ENCODE results near the gene MOSMO.

DNA sequence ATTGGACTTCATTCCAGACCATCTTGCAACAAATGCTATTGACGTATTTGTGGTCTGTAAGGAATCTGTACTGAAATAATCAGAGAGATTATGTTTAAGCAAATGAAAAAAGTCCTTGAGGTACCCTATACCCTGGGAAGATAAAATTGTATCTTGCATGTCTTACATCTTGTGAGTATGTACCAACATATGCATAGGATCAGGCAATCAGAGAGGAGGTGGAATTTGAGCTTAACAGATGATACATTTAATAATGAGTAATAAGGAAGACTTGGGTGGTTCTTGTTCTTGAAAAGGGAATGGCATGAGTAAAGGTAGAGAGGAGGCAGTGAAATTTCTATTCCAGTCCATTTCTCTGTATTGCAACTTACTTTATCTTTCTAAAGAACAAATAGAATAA, 10.6 kb downstream of the MOSMO start:
- TF ChIP-seq, protein P1, sequence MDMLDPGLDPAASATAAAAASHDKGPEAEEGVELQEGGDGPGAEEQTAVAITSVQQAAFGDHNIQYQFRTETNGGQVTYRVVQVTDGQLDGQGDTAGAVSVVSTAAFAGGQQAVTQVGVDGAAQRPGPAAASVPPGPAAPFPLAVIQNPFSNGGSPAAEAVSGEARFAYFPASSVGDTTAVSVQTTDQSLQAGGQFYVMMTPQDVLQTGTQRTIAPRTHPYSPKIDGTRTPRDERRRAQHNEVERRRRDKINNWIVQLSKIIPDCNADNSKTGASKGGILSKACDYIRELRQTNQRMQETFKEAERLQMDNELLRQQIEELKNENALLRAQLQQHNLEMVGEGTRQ (IDR thresholded peaks at IDR 0.05; ENCODE audit: low read depth, low read length), result no peak
- TF ChIP-seq, protein P2, sequence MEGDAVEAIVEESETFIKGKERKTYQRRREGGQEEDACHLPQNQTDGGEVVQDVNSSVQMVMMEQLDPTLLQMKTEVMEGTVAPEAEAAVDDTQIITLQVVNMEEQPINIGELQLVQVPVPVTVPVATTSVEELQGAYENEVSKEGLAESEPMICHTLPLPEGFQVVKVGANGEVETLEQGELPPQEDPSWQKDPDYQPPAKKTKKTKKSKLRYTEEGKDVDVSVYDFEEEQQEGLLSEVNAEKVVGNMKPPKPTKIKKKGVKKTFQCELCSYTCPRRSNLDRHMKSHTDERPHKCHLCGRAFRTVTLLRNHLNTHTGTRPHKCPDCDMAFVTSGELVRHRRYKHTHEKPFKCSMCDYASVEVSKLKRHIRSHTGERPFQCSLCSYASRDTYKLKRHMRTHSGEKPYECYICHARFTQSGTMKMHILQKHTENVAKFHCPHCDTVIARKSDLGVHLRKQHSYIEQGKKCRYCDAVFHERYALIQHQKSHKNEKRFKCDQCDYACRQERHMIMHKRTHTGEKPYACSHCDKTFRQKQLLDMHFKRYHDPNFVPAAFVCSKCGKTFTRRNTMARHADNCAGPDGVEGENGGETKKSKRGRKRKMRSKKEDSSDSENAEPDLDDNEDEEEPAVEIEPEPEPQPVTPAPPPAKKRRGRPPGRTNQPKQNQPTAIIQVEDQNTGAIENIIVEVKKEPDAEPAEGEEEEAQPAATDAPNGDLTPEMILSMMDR (conservative IDR thresholded peaks at IDR 0.05; ENCODE audit: low read depth, low read length), result no peak
- no peak for TF ChIP-seq MAFK (IDR thresholded peaks at IDR 0.05; ENCODE audit: low read depth, low read length)
- peak; percentile 22; the same call in 1 of the 2 replicates for TF ChIP-seq CEBPB (IDR thresholded peaks at IDR 0.05; ENCODE audit: low read depth, low read length)
- no peak for TF ChIP-seq MXI1 (IDR thresholded peaks at IDR 0.05; ENCODE audit: borderline replicate concordance, low read depth, low read length)
- no peak for TF ChIP-seq CHD1 (IDR thresholded peaks at IDR 0.05; ENCODE audit: low read depth, low read length)
- no peak for TF ChIP-seq RAD21 (IDR thresholded peaks at IDR 0.05; ENCODE audit: low read length)
- TF ChIP-seq NFE2L2 (IDR thresholded peaks at IDR 0.05; ENCODE audit: low read depth, low read length), result no peak
- TF ChIP-seq POLR2A (IDR thresholded peaks at IDR 0.05; ENCODE audit: low read depth, low read length), result no peak
- TF ChIP-seq RFX5 (IDR thresholded peaks at IDR 0.05; ENCODE audit: low read depth, low read length), result no peak
- no peak for TF ChIP-seq SMC3 (IDR thresholded peaks at IDR 0.05; ENCODE audit: low read depth, low read length)
- TF ChIP-seq BHLHE40 (IDR thresholded peaks at IDR 0.05; ENCODE audit: low read depth, low read length), result no peak
- no peak for TF ChIP-seq RCOR1 (IDR thresholded peaks at IDR 0.05; ENCODE audit: insufficient replicate concordance, low read length)
